HCT116 (cell line): ENCODE results near the gene PTPRQ. TPM values are rescaled to one million over a fixed set of nuclear protein-coding genes. Genes with fewer than 3 reads are reported as not detected.

Source experiments
- ATAC-seq: fragments of 200-7000 bp; cut with Tn5 transposase; 2 replicates; pipeline ENCODE4 v1.9.1; 2020; ENCODE audit warnings: mild to moderate bottlenecking, moderate library complexity
- BruUV-seq: library from RNA; stranded (reverse); fragments of 400-500 nt; replicated peaks from 2 replicates; lab custom pipeline; 2021; lab: Mats Ljungman, UMichigan
- CTCF ChIA-PET: fragments of 300-600 bp; sonication (Branson Sonifier 250); formaldehyde crosslinking; loops from one replicate; lab custom pipeline; 2021; ENCODE audit warnings: antibody characterized with exemption; lab: Charles Lee
- POLR2A ChIA-PET: fragments of 300-600, 350-600 bp; sonication (Branson Sonifier 250); formaldehyde crosslinking; loops from one replicate; lab custom pipeline; 2021; ENCODE audit warnings: antibody characterized with exemption; lab: Charles Lee
- RAD21 ChIA-PET, 2 experiments: fragments of 300-600 bp; sonication (Branson Sonifier 250); formaldehyde crosslinking; loops; one replicate each; lab custom pipeline; 2023; ENCODE audit warnings: low total read pairs in 2 of 2; ENCODE audit not compliant: uncharacterized antibody in 2 of 2, unreplicated experiment in 2 of 2, low non-redundant PET in 1 of 2; lab: Charles Lee
- DNase-seq: peaks from one replicate; pipeline ENCODE4 v3.0.0-alpha.2; 2010; ENCODE audit warnings: low read depth, low spot score
- H2AFZ ChIP-seq: fragments of 200-600 bp; shearing (Covaris generic), sonication (generic); 2 replicates; pipeline ENCODE4 v1.6.1; 2017; ENCODE audit warnings: low read depth, mixed run types, mixed read lengths, antibody characterized with exemption, low read length; ENCODE audit not compliant: poor library complexity, severe bottlenecking
- H3K27ac ChIP-seq: 2 replicates; pipeline ENCODE4 v1.5.1; 2012; ENCODE audit warnings: low read depth, low read length
- H3K27me3 ChIP-seq: fragments of 200-600 bp; sonication (generic); 2 replicates; pipeline ENCODE4 v1.6.1; 2016; ENCODE audit warnings: mixed run types, low read length, mixed read lengths; ENCODE audit not compliant: insufficient read depth
- H3K36me3 ChIP-seq, 2 experiments: fragments of 200-500 bp in 1 of 2; fragments of 200-600 bp in 1 of 2; sonication (Bioruptor generic) in 1 of 2; sonication (generic) in 1 of 2; 2 replicates each; pipeline versions ENCODE4 v1.5.1 to v1.6.1; 2014 to 2016; ENCODE audit warnings: low read length in 2 of 2, inconsistent platforms in 1 of 2, mixed read lengths in 1 of 2, mixed run types in 1 of 2; ENCODE audit not compliant: insufficient read depth in 2 of 2, control insufficient read depth in 1 of 2
- H3K4me1 ChIP-seq, 2 experiments: fragments of 200-600 bp in 1 of 2; sonication (generic) in 1 of 2; 2 replicates each; pipeline versions ENCODE4 v1.5.1 to v1.6.1; 2012 to 2017; ENCODE audit warnings: low read length in 2 of 2, inconsistent platforms in 1 of 2, mild to moderate bottlenecking in 1 of 2, mixed read lengths in 1 of 2, mixed run types in 1 of 2, moderate library complexity in 1 of 2; ENCODE audit not compliant: insufficient read depth in 2 of 2, control insufficient read depth in 1 of 2
- H3K4me2 ChIP-seq: fragments of 200-600 bp; sonication (generic); 2 replicates; pipeline ENCODE4 v1.6.1; 2017; ENCODE audit warnings: mixed run types, low read length, mixed read lengths
- H3K4me3 ChIP-seq, 2 experiments: fragments of 200-600 bp in 1 of 2; sonication (generic) in 1 of 2; replicated peaks in 1 of 2; 2 replicates each; pipeline ENCODE4 v1.5.1; 2011 to 2016; ENCODE audit warnings: low read length in 2 of 2, control low read depth in 1 of 2, low read depth in 1 of 2, mild to moderate bottlenecking in 1 of 2, mixed read lengths in 1 of 2, mixed run types in 1 of 2
- H3K79me2 ChIP-seq: fragments of 200-600 bp; sonication (generic); 2 replicates; pipeline ENCODE4 v1.6.1; 2017; ENCODE audit warnings: mild to moderate bottlenecking, mixed run types, low read length, moderate library complexity, mixed read lengths; ENCODE audit not compliant: insufficient read depth
- H3K9ac ChIP-seq: fragments of 200-600 bp; sonication (generic); 2 replicates; pipeline ENCODE4 v1.6.1; 2016; ENCODE audit warnings: low read length, mixed read lengths
- H3K9me2 ChIP-seq: fragments of 200-600 bp; sonication (generic), shearing (Covaris generic); 2 replicates; pipeline ENCODE4 v1.6.1; 2017; ENCODE audit warnings: mixed run types, mild to moderate bottlenecking, moderate library complexity; ENCODE audit not compliant: insufficient read depth
- H3K9me3 ChIP-seq, 2 experiments: fragments of 200-500 bp in 1 of 2; fragments of 200-600 bp in 1 of 2; sonication (Bioruptor generic) in 1 of 2; sonication (generic) in 1 of 2; 2 replicates each; pipeline ENCODE4 v1.6.1; 2014 to 2017; ENCODE audit warnings: low read length in 2 of 2, mixed read lengths in 2 of 2, inconsistent platforms in 1 of 2, low read depth in 1 of 2, mild to moderate bottlenecking in 1 of 2, mixed run types in 1 of 2, moderate library complexity in 1 of 2; ENCODE audit not compliant: control insufficient read depth in 1 of 2, insufficient read depth in 1 of 2
- H4K20me1 ChIP-seq: fragments of 200-600 bp; sonication (generic), shearing (Covaris generic); 2 replicates; pipeline ENCODE4 v1.6.1; 2017; ENCODE audit warnings: mixed run types, mild to moderate bottlenecking, moderate library complexity; ENCODE audit not compliant: insufficient read depth
- CBX3 ChIP-seq: IDR thresholded peaks from 2 replicates; pipeline ENCODE4 v1.6.1; 2012; ENCODE audit warnings: low read depth
- ELF1 ChIP-seq: IDR thresholded peaks from 2 replicates; pipeline ENCODE4 v1.6.1; 2012; ENCODE audit warnings: low read depth, borderline replicate concordance
- EZH2 ChIP-seq: fragments of 200-600 bp; sonication (generic); IDR thresholded peaks from 2 replicates; pipeline ENCODE4 v1.6.1; 2017; ENCODE audit warnings: antibody characterized with exemption, mixed run types
- EZH2phosphoT487 ChIP-seq: fragments of 200-600 bp; IDR thresholded peaks from 2 replicates; pipeline ENCODE4 v1.6.1; 2018; ENCODE audit warnings: antibody characterized with exemption, borderline replicate concordance
- JUND ChIP-seq: IDR thresholded peaks from 2 replicates; pipeline ENCODE4 v1.6.1; 2012
- RAD21 ChIP-seq: IDR thresholded peaks from 2 replicates; pipeline ENCODE4 v1.6.1; 2012; ENCODE audit warnings: low read depth, mild to moderate bottlenecking
- SRF ChIP-seq: IDR thresholded peaks from 2 replicates; pipeline ENCODE4 v1.6.1; 2012; ENCODE audit warnings: low read depth
- TCF7L2 ChIP-seq: IDR thresholded peaks from 2 replicates; pipeline ENCODE4 v1.7.0; 2011; ENCODE audit warnings: borderline replicate concordance, inconsistent platforms; ENCODE audit not compliant: insufficient read depth, insufficient read length; ENCODE audit errors: extremely low read depth
- YY1 ChIP-seq: IDR thresholded peaks from 2 replicates; pipeline ENCODE4 v1.6.1; 2011; ENCODE audit warnings: low read length, low read depth, moderate library complexity, mild to moderate bottlenecking; ENCODE audit not compliant: insufficient replicate concordance; ENCODE audit errors: extremely low read depth
- ZNF274 ChIP-seq: fragments of 200-500 bp; sonication (Bioruptor generic); IDR thresholded peaks from 2 replicates; pipeline ENCODE4 v1.6.1; 2014; ENCODE audit warnings: mild to moderate bottlenecking, low read depth, low read length, inconsistent platforms
- intact Hi-C: fragments of 100-400 bp; cut with micrococcal nuclease; formaldehyde crosslinking; loops from 2 replicates; pipeline ENCODE4 v1.10.0; 2022
- total RNA-seq: library from RNA; stranded (reverse); gene quantifications from one replicate; pipeline ENCODE4 v1.2.1, GENCODE V29; 2021; ENCODE audit not compliant: unreplicated experiment
- TF ChIP-seq, protein P1 (sequence below): IDR thresholded peaks from 2 replicates; pipeline ENCODE4 v1.6.1; 2012
- TF ChIP-seq, protein P2 (sequence below): IDR thresholded peaks from 2 replicates; pipeline ENCODE4 v1.6.1; 2012; ENCODE audit warnings: low read depth
- TF ChIP-seq, protein P3 (sequence below): IDR thresholded peaks from 2 replicates; pipeline ENCODE4 v1.6.1; 2012

The PTPRQ gene
- total RNA-seq, 1 experiment from 2014 or later, result not detected

DNA sequence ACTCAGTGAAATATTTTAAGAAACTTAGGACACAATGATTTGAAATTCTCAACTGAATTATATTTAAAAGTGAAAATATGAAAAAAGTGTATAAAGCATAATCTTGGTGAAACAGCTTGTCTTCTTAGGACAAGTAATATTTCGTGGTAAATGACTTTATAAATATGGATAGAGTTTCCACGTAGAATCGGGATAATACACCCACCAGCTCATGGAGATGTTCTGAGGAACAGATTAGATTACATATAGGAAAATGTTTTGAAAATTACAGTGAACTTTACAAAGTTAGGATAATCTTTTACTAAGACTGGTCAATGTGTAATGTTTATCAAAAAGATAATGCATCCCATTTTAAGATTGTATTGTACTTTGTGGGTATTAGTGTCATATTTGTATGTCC lies 237.8 kb downstream of the PTPRQ start:
- intact Hi-C loops, result no loop called here
- Histone ChIP-seq H3K4me3 (no peak overlapping the region), H2AFZ (no peak overlapping the region), H3K4me2 (no peak overlapping the region), H3K27me3 (peaks cover 14% of the 10 kb centered on the region), H3K79me2 (no peaks in the 10 kb centered on the region), H3K9me2 (no peaks in the 10 kb centered on the region), H3K27ac (no peak overlapping the region), H3K9me3 (no peaks in the 10 kb centered on the region), H3K9ac (no peak overlapping the region), H3K36me3 (no peaks in the 10 kb centered on the region), H3K4me1 (no peaks in the 10 kb centered on the region), H4K20me1 (no peaks in the 10 kb centered on the region)
- DNase-seq, result no peak
- TF ChIP-seq, protein P1, sequence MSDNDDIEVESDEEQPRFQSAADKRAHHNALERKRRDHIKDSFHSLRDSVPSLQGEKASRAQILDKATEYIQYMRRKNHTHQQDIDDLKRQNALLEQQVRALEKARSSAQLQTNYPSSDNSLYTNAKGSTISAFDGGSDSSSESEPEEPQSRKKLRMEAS, result no peak
- ATAC-seq, result no peak
- POLR2A ChIA-PET, result no interaction called here
- CTCF ChIA-PET, result interaction anchor here (1.4 kb wide), 1 partner anchor 9 kb away, joined by 4 read pairs; no protein-coding TSS in a partner anchor
- BruUV-seq, result no TSS peak
- RAD21 ChIA-PET, result no interaction called here

DNA sequence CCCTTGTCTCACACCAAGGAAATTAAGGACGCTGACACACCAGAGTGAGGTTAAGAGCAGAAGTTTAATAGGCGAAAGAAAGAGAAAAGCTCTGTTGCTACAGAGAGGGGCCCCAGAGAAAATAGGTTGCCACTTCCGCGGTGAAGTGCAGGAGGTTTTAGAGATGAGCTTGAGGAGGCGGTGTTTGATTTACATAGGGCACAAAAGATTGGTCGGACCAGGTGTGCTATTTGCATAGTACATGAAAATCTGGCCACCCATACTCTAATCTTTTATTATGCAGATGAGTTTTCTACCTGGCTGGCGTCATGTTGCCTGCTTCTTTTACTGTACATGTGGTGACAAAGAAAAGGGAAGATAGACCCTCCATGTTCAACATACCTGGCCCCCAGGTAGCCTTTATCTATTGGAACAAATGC lies 240.1 kb downstream of the PTPRQ start:
- Histone ChIP-seq H3K27me3 (peaks cover 8% of the 10 kb centered on the region), H3K4me3 (no peak overlapping the region), H4K20me1 (no peaks in the 10 kb centered on the region), H3K9me3 (no peaks in the 10 kb centered on the region), H3K79me2 (no peaks in the 10 kb centered on the region), H3K4me1 (no peaks in the 10 kb centered on the region), H3K36me3 (no peaks in the 10 kb centered on the region), H2AFZ (no peak overlapping the region), H3K9me2 (no peaks in the 10 kb centered on the region), H3K4me2 (no peak overlapping the region), H3K9ac (no peak overlapping the region), H3K27ac (no peak overlapping the region)
- CTCF ChIA-PET, result no interaction called here
- TF ChIP-seq, protein P1, result no peak
- TF ChIP-seq YY1 (no peak), EZH2 (no peak), RAD21 (no peak), SRF (no peak), EZH2phosphoT487 (no peak), ZNF274 (no peak), TCF7L2 (no peak), ELF1 (no peak), JUND (no peak), CBX3 (no peak)
- TF ChIP-seq, protein P2, sequence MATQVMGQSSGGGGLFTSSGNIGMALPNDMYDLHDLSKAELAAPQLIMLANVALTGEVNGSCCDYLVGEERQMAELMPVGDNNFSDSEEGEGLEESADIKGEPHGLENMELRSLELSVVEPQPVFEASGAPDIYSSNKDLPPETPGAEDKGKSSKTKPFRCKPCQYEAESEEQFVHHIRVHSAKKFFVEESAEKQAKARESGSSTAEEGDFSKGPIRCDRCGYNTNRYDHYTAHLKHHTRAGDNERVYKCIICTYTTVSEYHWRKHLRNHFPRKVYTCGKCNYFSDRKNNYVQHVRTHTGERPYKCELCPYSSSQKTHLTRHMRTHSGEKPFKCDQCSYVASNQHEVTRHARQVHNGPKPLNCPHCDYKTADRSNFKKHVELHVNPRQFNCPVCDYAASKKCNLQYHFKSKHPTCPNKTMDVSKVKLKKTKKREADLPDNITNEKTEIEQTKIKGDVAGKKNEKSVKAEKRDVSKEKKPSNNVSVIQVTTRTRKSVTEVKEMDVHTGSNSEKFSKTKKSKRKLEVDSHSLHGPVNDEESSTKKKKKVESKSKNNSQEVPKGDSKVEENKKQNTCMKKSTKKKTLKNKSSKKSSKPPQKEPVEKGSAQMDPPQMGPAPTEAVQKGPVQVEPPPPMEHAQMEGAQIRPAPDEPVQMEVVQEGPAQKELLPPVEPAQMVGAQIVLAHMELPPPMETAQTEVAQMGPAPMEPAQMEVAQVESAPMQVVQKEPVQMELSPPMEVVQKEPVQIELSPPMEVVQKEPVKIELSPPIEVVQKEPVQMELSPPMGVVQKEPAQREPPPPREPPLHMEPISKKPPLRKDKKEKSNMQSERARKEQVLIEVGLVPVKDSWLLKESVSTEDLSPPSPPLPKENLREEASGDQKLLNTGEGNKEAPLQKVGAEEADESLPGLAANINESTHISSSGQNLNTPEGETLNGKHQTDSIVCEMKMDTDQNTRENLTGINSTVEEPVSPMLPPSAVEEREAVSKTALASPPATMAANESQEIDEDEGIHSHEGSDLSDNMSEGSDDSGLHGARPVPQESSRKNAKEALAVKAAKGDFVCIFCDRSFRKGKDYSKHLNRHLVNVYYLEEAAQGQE, result no peak
- TF ChIP-seq, protein P3, sequence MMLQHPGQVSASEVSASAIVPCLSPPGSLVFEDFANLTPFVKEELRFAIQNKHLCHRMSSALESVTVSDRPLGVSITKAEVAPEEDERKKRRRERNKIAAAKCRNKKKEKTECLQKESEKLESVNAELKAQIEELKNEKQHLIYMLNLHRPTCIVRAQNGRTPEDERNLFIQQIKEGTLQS, result no peak
- POLR2A ChIA-PET, result no interaction called here
- RAD21 ChIA-PET, result no interaction called here
- ATAC-seq (no peak), DNase-seq (no peak)
- no TSS peak for BruUV-seq
- intact Hi-C loops, result no loop called here
